Mesangial cell (primary cell): ENCODE measurements around the gene RASL12. TPM values are rescaled to one million over a fixed set of nuclear protein-coding genes. Genes with fewer than 3 reads are reported as not detected.

ENCODE experiments used
- total RNA-seq: library from RNA; depleted of rRNA; stranded (reverse); fragments of >200 nt; gene quantifications from 2 replicates; pipeline ENCODE4 v1.2.3, GENCODE V29; 2015

Gene RASL12, protein sequence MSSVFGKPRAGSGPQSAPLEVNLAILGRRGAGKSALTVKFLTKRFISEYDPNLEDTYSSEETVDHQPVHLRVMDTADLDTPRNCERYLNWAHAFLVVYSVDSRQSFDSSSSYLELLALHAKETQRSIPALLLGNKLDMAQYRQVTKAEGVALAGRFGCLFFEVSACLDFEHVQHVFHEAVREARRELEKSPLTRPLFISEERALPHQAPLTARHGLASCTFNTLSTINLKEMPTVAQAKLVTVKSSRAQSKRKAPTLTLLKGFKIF
- total RNA-seq, result not detected in 2 replicates

DNA sequence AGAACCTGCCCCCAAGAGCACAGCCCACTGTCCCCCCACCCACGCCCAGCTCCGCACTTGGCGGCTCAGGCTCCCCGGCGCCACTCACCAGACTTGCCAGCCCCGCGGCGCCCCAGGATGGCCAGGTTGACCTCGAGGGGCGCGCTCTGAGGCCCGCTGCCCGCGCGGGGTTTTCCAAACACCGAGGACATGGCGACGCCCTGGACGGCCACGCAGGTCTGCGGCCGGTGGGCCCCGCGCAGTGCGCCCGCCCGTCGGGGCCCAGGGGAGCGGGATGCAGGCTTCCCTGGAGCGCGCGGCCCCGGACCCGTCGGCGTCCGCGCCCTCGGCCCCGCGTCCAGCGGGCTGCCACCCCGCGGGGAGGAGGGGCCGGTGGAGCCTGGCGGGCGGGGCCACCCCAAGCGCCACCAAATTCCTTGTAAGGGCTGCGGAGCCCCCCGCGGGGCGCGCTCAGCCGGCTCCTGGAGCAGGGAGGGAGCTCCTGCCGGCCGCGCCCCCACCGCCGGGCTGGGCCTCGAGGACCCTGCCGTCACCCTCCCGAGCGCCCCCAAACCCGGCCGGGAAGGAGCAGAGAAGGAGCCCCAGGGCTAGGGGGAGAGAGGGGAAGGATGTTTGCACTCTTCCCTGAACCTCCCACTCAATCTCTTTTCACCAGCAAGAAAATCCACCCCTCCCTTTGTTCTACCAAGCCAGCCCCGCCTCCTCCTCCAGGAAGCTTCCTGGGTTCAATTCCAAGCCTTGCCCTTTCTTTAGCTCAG lies at the start of gene RASL12:
Gene RASL12 (minus strand): TSS at position 347 of the 758 bp plus-strand sequence. CDS start 156 bp downstream, at position 191.

DNA sequence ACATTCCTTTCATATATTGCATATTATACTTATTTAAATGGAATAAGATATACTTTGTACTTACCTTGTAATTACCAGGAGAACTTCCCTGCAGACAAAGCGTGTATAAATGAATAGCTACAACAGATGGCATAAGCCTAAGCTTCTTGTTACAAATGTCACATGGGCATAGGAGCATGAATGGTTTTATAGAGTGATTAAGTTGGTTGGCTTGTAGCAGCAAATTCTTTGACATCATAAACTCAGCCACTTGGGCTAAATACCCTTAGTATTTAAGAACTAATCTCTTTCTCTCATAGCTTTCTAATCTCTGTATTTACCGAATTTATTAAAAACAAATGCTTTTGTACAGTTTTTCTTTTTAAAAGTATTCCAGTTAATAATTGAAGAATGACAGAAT lies 47.3 kb upstream of the RASL12 start, which contains the start of gene UBAP1L:
Gene UBAP1L (minus strand): TSS at position 115 of the 400 bp plus-strand sequence. CDS start 8,985 bp downstream, outside the sequence.

DNA sequence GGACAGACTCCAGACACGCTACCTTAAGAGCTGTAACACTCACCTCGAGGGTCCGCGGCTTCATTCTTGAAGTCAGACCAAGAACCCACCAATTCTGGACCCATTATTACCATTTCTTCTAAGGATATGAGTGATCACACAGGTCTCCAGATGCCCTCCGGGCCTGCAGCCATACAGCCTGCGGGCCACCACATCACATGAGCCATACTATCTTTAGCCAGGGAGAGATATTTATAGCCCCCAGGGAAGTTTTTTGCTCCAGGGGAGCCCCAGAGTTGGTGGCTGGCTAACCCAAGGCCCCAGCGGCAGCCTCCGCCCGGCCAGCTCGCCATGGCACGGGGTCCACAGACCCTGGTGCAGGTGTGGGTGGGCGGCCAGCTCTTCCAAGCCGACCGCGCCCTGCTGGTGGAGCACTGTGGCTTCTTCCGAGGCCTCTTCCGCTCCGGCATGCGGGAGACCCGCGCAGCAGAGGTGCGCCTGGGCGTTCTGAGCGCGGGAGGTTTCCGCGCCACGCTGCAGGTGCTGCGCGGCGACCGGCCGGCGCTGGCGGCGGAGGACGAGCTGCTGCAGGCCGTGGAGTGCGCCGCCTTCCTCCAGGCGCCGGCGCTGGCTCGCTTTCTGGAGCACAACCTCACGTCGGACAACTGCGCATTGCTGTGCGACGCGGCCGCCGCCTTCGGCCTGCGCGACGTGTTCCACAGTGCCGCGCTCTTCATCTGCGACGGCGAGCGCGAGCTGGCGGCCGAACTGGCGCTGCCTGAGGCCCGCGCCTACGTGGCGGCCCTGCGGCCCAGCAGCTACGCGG lies 8.9 kb upstream of the RASL12 start, which contains the start of gene KBTBD13:
Gene KBTBD13 (plus strand): TSS at position 261 of the 805 bp plus-strand sequence. CDS start 70 bp downstream, at position 331.

DNA sequence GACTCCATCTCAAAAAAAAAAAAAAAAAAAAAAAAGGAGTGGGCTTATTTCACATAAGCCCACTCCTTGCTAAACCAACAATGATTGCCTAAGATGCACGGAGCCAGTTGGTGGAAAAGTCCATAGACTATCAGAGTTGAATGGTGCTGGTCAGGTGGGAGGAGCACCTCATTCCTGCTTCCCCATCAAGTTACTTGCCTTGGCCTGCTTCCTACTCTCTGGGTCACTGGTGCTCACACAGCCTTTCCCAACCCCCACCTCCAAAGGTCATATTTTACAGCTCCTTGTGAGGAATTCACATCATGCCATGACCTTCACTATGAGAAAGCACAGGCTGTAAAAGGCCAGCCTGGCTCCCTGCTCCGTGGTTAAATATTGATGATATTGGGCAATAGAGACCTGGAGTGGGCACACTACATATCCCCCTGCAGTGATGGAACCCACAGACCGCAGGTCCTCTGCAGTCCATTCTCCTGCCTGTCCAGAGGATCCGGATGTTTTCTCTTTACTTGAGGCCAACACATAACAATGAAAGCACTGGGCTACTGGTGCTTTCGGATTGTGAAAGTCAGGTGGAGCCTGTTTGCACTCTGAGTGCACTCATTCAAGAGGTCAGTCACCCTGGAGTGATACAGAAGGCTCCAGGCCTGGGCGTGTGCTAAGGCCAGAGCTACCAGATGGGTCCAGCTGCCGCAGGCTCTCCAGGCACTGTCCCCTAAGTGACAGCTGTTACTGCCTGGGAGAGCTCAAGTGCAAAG lies 22.9 kb downstream of the RASL12 start, which contains the start of gene SLC51B:
Gene SLC51B (plus strand): TSS at position 664 of the 758 bp plus-strand sequence. CDS start 4,618 bp downstream, outside the sequence.

DNA sequence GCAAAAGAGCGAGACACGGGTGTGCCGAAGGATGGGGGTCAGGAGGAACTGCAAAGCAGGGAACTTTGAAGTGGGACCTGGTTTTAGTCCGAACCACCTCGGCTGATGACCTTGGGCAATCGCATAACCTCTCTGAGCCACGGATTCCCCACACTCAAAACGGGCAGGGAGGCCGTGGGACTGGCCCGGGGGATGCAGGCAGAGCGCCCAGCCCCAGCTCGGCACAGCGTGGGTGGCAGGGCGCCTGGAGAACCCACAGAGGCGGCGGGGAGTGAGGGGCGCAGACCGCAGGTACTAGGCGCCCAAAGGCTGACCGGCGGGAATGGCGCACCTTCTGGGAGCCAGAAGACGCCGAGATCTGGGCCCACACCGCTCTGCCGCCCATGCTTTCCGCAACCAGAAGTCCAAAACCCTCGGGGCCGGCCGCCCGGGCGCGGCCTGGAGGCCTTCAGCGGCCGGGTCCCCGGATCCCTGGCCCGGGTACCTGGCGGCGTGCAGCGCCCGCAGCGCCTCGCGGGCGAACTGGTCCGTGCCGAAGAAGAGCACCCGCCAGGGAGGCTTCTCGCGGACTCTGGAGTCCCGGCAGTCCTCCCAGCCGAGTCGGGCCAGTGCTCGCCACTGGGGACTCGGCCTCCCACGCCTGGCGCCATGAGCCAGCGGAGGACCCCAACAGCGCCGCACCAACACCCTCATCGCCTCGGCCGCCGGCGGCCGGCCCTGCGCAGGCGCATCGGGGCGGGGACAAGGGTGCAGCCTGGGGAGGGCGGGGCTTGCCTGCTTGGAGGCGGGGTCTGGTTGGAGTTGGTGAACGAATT lies 38.7 kb downstream of the RASL12 start, which contains the start of gene MTFMT:
Gene MTFMT (minus strand): TSS at position 719 of the 815 bp plus-strand sequence. CDS start 26 bp downstream, at position 693.

Other genes with a start within 250 kb of the RASL12 start
- gene PIF1, start 242.3 kb downstream of the RASL12 start, total RNA-seq, result 4.1 and 36.7 TPM in 2 replicates
- 5.9 and 12.8 TPM in 2 replicates for gene PLEKHO2, start 226.1 kb downstream of the RASL12 start, total RNA-seq
- 0.65 and 0.76 TPM in 2 replicates for gene ANKDD1A, start 156.1 kb downstream of the RASL12 start, total RNA-seq
- 57.2 and 106 TPM in 2 replicates for gene SPG21, start 78.1 kb downstream of the RASL12 start, total RNA-seq
- gene MTFMT, start 38.4 kb downstream of the RASL12 start, total RNA-seq, result 18.4 and 25.4 TPM in 2 replicates
- not detected in 2 replicates for gene SLC51B, start 22.6 kb downstream of the RASL12 start, total RNA-seq
- not detected in 2 replicates for gene KBTBD13, start 8.8 kb upstream of the RASL12 start, total RNA-seq
- 0.33 and 0.89 TPM in 2 replicates for gene UBAP1L, start 47.2 kb upstream of the RASL12 start, total RNA-seq
- gene PDCD7, start 65.8 kb upstream of the RASL12 start, total RNA-seq, result 9.9 TPM in 2 replicates
- 15.3 and 15.8 TPM in 2 replicates for gene CLPX, start 117.4 kb upstream of the RASL12 start, total RNA-seq
- gene CILP, start 143.5 kb upstream of the RASL12 start, total RNA-seq, result 0.13 TPM in 1 of 2 replicates, not detected in the other
- gene PARP16, start 218.9 kb upstream of the RASL12 start, total RNA-seq, result 6.2 and 11.9 TPM in 2 replicates
- not detected in 2 replicates for gene RNU5A-1, start 228.1 kb upstream of the RASL12 start, total RNA-seq
- gene RNU5B-1, start 236.7 kb upstream of the RASL12 start, total RNA-seq, result not detected in 2 replicates